ENCODE data around the gene ST3GAL3.

DNA sequence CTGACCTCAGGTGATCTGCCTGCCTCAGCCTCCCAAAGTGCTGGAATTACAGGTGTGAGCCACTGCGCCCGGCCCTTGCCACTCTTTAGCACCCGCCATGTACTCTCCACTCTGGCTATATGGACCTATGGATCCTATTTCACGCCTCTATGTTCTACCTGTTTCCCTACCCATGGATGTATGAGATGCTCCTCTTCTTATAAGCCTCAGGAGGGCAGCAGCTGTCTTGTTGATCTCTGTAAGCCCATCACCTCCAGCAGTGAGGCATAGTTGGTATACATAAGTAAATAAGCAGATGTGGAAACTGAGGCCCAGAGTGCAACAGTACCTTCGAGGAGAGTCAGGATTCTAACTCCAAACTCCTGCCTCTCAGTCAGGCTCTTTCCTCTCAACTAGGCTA, 201.5 kb downstream of the ST3GAL3 start:
- no peak for TF ChIP-seq EZH2 (IDR thresholded peaks at IDR 0.05)
- TF ChIP-seq, protein P1, sequence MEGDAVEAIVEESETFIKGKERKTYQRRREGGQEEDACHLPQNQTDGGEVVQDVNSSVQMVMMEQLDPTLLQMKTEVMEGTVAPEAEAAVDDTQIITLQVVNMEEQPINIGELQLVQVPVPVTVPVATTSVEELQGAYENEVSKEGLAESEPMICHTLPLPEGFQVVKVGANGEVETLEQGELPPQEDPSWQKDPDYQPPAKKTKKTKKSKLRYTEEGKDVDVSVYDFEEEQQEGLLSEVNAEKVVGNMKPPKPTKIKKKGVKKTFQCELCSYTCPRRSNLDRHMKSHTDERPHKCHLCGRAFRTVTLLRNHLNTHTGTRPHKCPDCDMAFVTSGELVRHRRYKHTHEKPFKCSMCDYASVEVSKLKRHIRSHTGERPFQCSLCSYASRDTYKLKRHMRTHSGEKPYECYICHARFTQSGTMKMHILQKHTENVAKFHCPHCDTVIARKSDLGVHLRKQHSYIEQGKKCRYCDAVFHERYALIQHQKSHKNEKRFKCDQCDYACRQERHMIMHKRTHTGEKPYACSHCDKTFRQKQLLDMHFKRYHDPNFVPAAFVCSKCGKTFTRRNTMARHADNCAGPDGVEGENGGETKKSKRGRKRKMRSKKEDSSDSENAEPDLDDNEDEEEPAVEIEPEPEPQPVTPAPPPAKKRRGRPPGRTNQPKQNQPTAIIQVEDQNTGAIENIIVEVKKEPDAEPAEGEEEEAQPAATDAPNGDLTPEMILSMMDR (IDR thresholded peaks at IDR 0.05) = no peak
